IPS-18c (cell line): ENCODE measurements around the gene ANG.

ENCODE experiments used
- H3K4me3 ChIP-seq: 2 replicates; pipeline ENCODE4 v1.7.0; 2013; ENCODE audit warnings: low read depth, mild to moderate bottlenecking, low read length, moderate library complexity; ENCODE audit not compliant: insufficient read depth
- H3K9me3 ChIP-seq: one replicate; pipeline ENCODE4 v1.6.1; 2013; ENCODE audit warnings: mild to moderate bottlenecking, low read length, moderate library complexity; ENCODE audit not compliant: control insufficient read depth, insufficient read depth

ANG gene

GRCh38 chr14:20667957-20668356 is 20.6 kb upstream of the ANG start:
- H3K4me3 ChIP-seq: no peak overlapping the region
- peaks cover 2% of the 10 kb centered on the region for H3K9me3 ChIP-seq

GRCh38 chr14:20668969-20669368 is 19.6 kb upstream of the ANG start:
- peaks cover 2% of the 10 kb centered on the region for H3K9me3 ChIP-seq

GRCh38 chr14:20671597-20672283 is 16.8 kb upstream of the ANG start:
- Histone ChIP-seq H3K4me3 (no peak overlapping the region), H3K9me3 (peaks cover 2% of the 10 kb centered on the region)

More at GRCh38 chr14:20668969-20669368, 19.6 kb upstream of the ANG start:
- H3K4me3 ChIP-seq: no peak overlapping the region

GRCh38 chr14:20675669-20676068 is 12.9 kb upstream of the ANG start:
- no peak overlapping the region for H3K4me3 ChIP-seq
- peaks cover 2% of the 10 kb centered on the region for H3K9me3 ChIP-seq

GRCh38 chr14:20676072-20676471 is 12.5 kb upstream of the ANG start:
- Histone ChIP-seq H3K4me3 (no peak overlapping the region), H3K9me3 (peaks cover 2% of the 10 kb centered on the region)

GRCh38 chr14:20679907-20680306 is 8.7 kb upstream of the ANG start:
- Histone ChIP-seq H3K9me3 (no peaks in the 10 kb centered on the region), H3K4me3 (no peak overlapping the region)

- Histone ChIP-seq H3K9me3 (no peaks in the 10 kb centered on the region), H3K4me3 (peak overlapping the region; percentile 100; the same call in 1 of the 2 replicates)
Measured at GRCh38 chr14:20680363-20680762, 8.2 kb upstream of the ANG start.

- Histone ChIP-seq H3K9me3 (no peaks in the 10 kb centered on the region), H3K4me3 (peak overlapping the region; percentile 100; the same call in 1 of the 2 replicates)
Measured at GRCh38 chr14:20680843-20681347, 7.7 kb upstream of the ANG start.

GRCh38 chr14:20681348-20682126 is 7.0 kb upstream of the ANG start:
- H3K4me3 ChIP-seq: peak overlapping the region; percentile 100
- H3K9me3 ChIP-seq: no peaks in the 10 kb centered on the region

- H3K9me3 ChIP-seq: no peaks in the 10 kb centered on the region
- peak overlapping the region; percentile 100 for H3K4me3 ChIP-seq
Measured at GRCh38 chr14:20682127-20682434, 6.5 kb upstream of the ANG start.

- Histone ChIP-seq H3K4me3 (peak overlapping the region; percentile 100), H3K9me3 (no peaks in the 10 kb centered on the region)
Measured at GRCh38 chr14:20682435-20683124, 6.0 kb upstream of the ANG start.

GRCh38 chr14:20683125-20683890 is 5.3 kb upstream of the ANG start:
- Histone ChIP-seq H3K4me3 (peak overlapping the region; percentile 100), H3K9me3 (no peaks in the 10 kb centered on the region)

GRCh38 chr14:20683891-20684661 is 4.5 kb upstream of the ANG start, which contains the start of gene RNASE4:
Gene RNASE4 (plus strand): TSS chr14:20684560. CDS start chr14:20699372, 14,812 bp downstream.
- Histone ChIP-seq H3K9me3 (no peaks in the 10 kb centered on the region), H3K4me3 (peak within 1 kb of the TSS; percentile 100)

GRCh38 chr14:20684662-20685456 is 3.7 kb upstream of the ANG start:
- Histone ChIP-seq H3K4me3 (peak overlapping the region; percentile 100), H3K9me3 (no peaks in the 10 kb centered on the region)

- Histone ChIP-seq H3K9me3 (no peaks in the 10 kb centered on the region), H3K4me3 (no peak overlapping the region)
Measured at GRCh38 chr14:20686386-20687143, 2.0 kb upstream of the ANG start.
